HEK293 (cell line): ENCODE data around the gene PAXX.
A peak's percentile ranks its signal among the peaks of the same experiment; 100 is the strongest.

Experiments used
- CTCF ChIA-PET: fragments of 350-600 bp; formaldehyde crosslinking; extraction: SDS; loops from one replicate; lab custom pipeline; 2021; ENCODE audit warnings: antibody characterized with exemption; lab: Yijun Ruan, JAX
- POLR2A ChIA-PET: fragments of 300-600 bp; formaldehyde crosslinking; extraction: SDS; loops from one replicate; lab custom pipeline; 2020; ENCODE audit warnings: antibody characterized with exemption, inconsistent platforms; lab: Yijun Ruan, JAX
- H3K27ac ChIP-seq: fragments of 200-500 bp; sonication (Bioruptor generic); 2 replicates; pipeline ENCODE4 v1.5.1; 2014; ENCODE audit warnings: low read depth, low read length, control low read depth, inconsistent platforms; ENCODE audit errors: extremely low read depth
- H3K36me3 ChIP-seq, 2 experiments: fragments of 200-500 bp in 1 of 2; sonication (Bioruptor generic) in 1 of 2; 1 replicate in 1 of 2; 2 replicates in 1 of 2; pipeline ENCODE4 v1.5.1; 2014 to 2017; ENCODE audit warnings: inconsistent platforms in 2 of 2, low read length in 2 of 2; ENCODE audit not compliant: control insufficient read depth in 2 of 2, insufficient read depth in 1 of 2
- H3K4me1 ChIP-seq: fragments of 200-500 bp; sonication (Bioruptor generic); 2 replicates; pipeline ENCODE4 v1.5.1; 2014; ENCODE audit warnings: mild to moderate bottlenecking, low read length, inconsistent platforms; ENCODE audit not compliant: control insufficient read depth, insufficient read depth
- H3K4me3 ChIP-seq: 2 replicates; pipeline ENCODE4 v1.5.1; 2011; ENCODE audit warnings: low read depth, mild to moderate bottlenecking, control low read depth, low read length, moderate library complexity
- H3K9me3 ChIP-seq: fragments of 200-500 bp; sonication (Bioruptor generic); 2 replicates; pipeline ENCODE4 v1.5.1; 2014; ENCODE audit warnings: low read depth, low read length, inconsistent platforms; ENCODE audit not compliant: control insufficient read depth, insufficient read depth
- HIC1 ChIP-seq: fragments of 450-650 bp; formaldehyde crosslinking; IDR thresholded peaks from 2 replicates; pipeline ENCODE4 v1.5.1; 2016; ENCODE audit warnings: missing biosample characterization, missing genetic modification characterization
- KLF1 ChIP-seq: fragments of 450-650 bp; formaldehyde crosslinking; IDR thresholded peaks from 2 replicates; pipeline ENCODE4 v1.5.1; 2016; ENCODE audit warnings: missing biosample characterization, missing genetic modification characterization
- KLF16 ChIP-seq: fragments of 450-650 bp; formaldehyde crosslinking; IDR thresholded peaks from 2 replicates; pipeline ENCODE4 v1.5.1; 2017; ENCODE audit warnings: missing biosample characterization, missing genetic modification characterization
- KLF9 ChIP-seq: fragments of 450-650 bp; formaldehyde crosslinking; IDR thresholded peaks from 2 replicates; pipeline ENCODE4 v1.5.1; 2016; ENCODE audit warnings: missing biosample characterization, missing genetic modification characterization, low read depth
- MZF1 ChIP-seq: fragments of 450-650 bp; formaldehyde crosslinking; IDR thresholded peaks from 2 replicates; pipeline ENCODE4 v1.5.1; 2017; ENCODE audit warnings: missing biosample characterization, missing genetic modification characterization, borderline replicate concordance
- ZBTB10 ChIP-seq: fragments of 450-650 bp; formaldehyde crosslinking; IDR thresholded peaks from 2 replicates; pipeline ENCODE4 v1.5.1; 2016; ENCODE audit warnings: missing biosample characterization, missing genetic modification characterization
- ZBTB7A ChIP-seq: fragments of 450-650 bp; formaldehyde crosslinking; IDR thresholded peaks from 2 replicates; pipeline ENCODE4 v1.5.1; 2016; ENCODE audit warnings: low read depth, missing biosample characterization, missing genetic modification characterization
- ZNF121 ChIP-seq: fragments of 450-650 bp; formaldehyde crosslinking; IDR thresholded peaks from 2 replicates; pipeline ENCODE4 v1.5.1; 2016; ENCODE audit warnings: missing biosample characterization, missing genetic modification characterization
- ZNF155 ChIP-seq: fragments of 450-650 bp; formaldehyde crosslinking; IDR thresholded peaks from 2 replicates; pipeline ENCODE4 v1.5.1; 2016; ENCODE audit warnings: missing biosample characterization, missing genetic modification characterization
- ZNF2 ChIP-seq: fragments of 450-650 bp; formaldehyde crosslinking; IDR thresholded peaks from 2 replicates; pipeline ENCODE4 v1.5.1; 2016; ENCODE audit warnings: missing biosample characterization, missing genetic modification characterization
- ZNF202 ChIP-seq: fragments of 450-650 bp; formaldehyde crosslinking; IDR thresholded peaks from 2 replicates; pipeline ENCODE4 v1.5.1; 2016; ENCODE audit warnings: missing biosample characterization, missing genetic modification characterization, borderline replicate concordance
- ZNF600 ChIP-seq: fragments of 450-650 bp; formaldehyde crosslinking; IDR thresholded peaks from 2 replicates; pipeline ENCODE4 v1.5.1; 2016; ENCODE audit warnings: missing biosample characterization, missing genetic modification characterization
- ZNF658 ChIP-seq: fragments of 450-650 bp; formaldehyde crosslinking; IDR thresholded peaks from 2 replicates; pipeline ENCODE4; 2016; ENCODE audit warnings: missing biosample characterization, missing genetic modification characterization
- ZNF707 ChIP-seq: fragments of 450-650 bp; formaldehyde crosslinking; IDR thresholded peaks from 2 replicates; pipeline ENCODE4 v1.5.1; 2016; ENCODE audit warnings: missing biosample characterization, missing genetic modification characterization
- TF ChIP-seq, protein P1 (sequence below): fragments of 450-650 bp; formaldehyde crosslinking; IDR thresholded peaks from 2 replicates; pipeline ENCODE4 v1.5.1; 2016; ENCODE audit warnings: missing biosample characterization, missing genetic modification characterization
- TF ChIP-seq, protein P2 (sequence below): fragments of 450-650 bp; formaldehyde crosslinking; IDR thresholded peaks from 2 replicates; pipeline ENCODE4 v1.5.1; 2016; ENCODE audit warnings: missing biosample characterization, missing genetic modification characterization

PAXX gene

DNA sequence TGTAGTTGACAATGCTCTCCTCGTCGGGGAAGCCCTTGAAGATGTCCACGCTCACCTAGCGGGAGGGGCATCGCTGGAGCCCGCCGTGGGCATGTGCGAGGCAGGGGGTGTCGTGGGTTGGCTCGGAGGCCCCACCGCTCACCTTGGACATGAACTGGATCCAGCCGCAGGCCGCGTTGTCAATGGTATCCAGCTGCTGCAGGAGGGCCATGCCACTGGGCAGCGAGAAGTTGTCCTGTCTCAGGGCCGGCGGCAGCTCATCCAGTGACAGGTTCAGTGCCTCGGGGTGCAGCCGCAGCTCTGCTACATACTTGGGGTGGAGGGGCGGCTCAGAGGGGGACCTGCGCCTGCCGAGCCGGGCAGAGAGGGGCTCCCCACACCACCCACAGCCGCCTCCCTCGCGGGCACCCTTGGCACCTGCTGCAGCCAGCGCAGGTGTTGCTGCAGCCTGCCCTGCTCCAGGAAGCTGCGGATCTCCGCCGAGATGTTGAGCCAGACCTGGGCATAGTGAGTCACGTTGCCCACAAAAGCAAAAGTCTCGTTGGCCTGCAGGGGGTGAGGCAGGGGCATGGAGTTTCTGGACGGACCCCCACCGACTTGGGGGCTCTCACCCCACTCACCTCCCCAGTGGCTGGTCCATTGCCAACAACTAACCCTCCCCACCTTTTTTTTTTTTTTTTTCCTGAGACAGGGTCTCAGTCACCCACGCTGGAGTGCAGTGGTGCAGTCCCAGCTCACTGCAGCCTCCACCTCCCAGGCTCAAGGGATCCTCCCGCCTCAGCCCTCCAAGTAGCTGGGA lies 26.7 kb downstream of the PAXX start:
- H3K4me1 ChIP-seq, result no peaks in the 10 kb centered on the region
- ChIA-PET POLR2A (interaction anchor here (0.6 to 1.0 kb wide), 2 partner anchors 10 to 48 kb away, joined by 3 to 4 read pairs; no protein-coding TSS in a partner anchor), CTCF (interaction anchor here (0.6 to 5.1 kb wide), 6 partner anchors 8 to 267 kb away, joined by 3 to 25 read pairs (median 3); partner anchors contain the start of gene AJM1)
- peaks cover 0 to 54% of the 10 kb centered on the region in 2 experiments; a peak in 1 of 3 replicates for H3K36me3 ChIP-seq
- no peak for TF ChIP-seq ZNF121
- TF ChIP-seq, protein P1, sequence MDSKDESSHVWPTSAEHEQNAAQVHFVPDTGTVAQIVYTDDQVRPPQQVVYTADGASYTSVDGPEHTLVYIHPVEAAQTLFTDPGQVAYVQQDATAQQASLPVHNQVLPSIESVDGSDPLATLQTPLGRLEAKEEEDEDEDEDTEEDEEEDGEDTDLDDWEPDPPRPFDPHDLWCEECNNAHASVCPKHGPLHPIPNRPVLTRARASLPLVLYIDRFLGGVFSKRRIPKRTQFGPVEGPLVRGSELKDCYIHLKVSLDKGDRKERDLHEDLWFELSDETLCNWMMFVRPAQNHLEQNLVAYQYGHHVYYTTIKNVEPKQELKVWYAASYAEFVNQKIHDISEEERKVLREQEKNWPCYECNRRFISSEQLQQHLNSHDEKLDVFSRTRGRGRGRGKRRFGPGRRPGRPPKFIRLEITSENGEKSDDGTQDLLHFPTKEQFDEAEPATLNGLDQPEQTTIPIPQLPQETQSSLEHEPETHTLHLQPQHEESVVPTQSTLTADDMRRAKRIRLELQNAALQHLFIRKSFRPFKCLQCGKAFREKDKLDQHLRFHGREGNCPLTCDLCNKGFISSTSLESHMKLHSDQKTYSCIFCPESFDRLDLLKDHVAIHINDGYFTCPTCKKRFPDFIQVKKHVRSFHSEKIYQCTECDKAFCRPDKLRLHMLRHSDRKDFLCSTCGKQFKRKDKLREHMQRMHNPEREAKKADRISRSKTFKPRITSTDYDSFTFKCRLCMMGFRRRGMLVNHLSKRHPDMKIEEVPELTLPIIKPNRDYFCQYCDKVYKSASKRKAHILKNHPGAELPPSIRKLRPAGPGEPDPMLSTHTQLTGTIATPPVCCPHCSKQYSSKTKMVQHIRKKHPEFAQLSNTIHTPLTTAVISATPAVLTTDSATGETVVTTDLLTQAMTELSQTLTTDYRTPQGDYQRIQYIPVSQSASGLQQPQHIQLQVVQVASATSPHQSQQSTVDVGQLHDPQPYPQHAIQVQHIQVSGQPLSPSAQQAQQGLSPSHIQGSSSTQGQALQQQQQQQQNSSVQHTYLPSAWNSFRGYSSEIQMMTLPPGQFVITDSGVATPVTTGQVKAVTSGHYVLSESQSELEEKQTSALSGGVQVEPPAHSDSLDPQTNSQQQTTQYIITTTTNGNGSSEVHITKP (tag by site-specific recombination), result peak; percentile 64
- TF ChIP-seq KLF9 (tag by site-specific recombination), result 0 out of 2 replicates have a peak, but pooled peaks have one; percentile 1
- no peak for TF ChIP-seq ZBTB7A (tag by site-specific recombination)
- peak; percentile 38; the same call in 1 of the 2 replicates for TF ChIP-seq HIC1 (tag by site-specific recombination)
- TF ChIP-seq ZNF600 (tag by site-specific recombination), result peak; percentile 34; the same call in 1 of the 2 replicates
- TF ChIP-seq KLF1 (tag by site-specific recombination), result peak; percentile 19; the same call in 1 of the 2 replicates
- H3K27ac ChIP-seq, result no peak overlapping the region
- H3K4me3 ChIP-seq, result no peak overlapping the region
- no peaks in the 10 kb centered on the region for H3K9me3 ChIP-seq

- TF ChIP-seq KLF16 (no peak), KLF9 (tag by site-specific recombination) (no peak), ZNF707 (tag by site-specific recombination) (no peak), ZBTB10 (tag by site-specific recombination) (no peak), ZNF658 (tag by site-specific recombination) (no peak), ZNF155 (no peak), ZNF2 (tag by site-specific recombination) (no peak), MZF1 (tag by site-specific recombination) (no peak), ZNF202 (no peak)
- TF ChIP-seq, protein P2, sequence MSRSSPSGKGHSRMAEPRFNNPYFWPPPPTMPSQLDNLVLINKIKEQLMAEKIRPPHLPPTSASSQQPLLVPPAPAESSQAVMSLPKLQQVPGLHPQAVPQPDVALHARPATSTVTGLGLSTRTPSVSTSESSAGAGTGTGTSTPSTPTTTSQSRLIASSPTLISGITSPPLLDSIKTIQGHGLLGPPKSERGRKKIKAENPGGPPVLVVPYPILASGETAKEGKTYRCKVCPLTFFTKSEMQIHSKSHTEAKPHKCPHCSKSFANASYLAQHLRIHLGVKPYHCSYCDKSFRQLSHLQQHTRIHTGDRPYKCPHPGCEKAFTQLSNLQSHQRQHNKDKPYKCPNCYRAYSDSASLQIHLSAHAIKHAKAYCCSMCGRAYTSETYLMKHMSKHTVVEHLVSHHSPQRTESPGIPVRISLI (tag by site-specific recombination), result no peak
- TF ChIP-seq, protein P1 (tag by site-specific recombination), result no peak
- POLR2A ChIA-PET, result interaction anchor here (1.0 to 2.5 kb wide), 2 partner anchors 9 to 28 kb away, joined by 3 to 9 read pairs; partner anchors contain the start of gene PAXX
- peaks cover 0 to 43% of the 10 kb centered on the region in 2 experiments; a peak in 1 of 3 replicates for H3K36me3 ChIP-seq
- no peaks in the 10 kb centered on the region for H3K9me3 ChIP-seq
- no peaks in the 10 kb centered on the region for H3K4me1 ChIP-seq
- no peak overlapping the region for H3K27ac ChIP-seq
- no peak overlapping the region for H3K4me3 ChIP-seq
- CTCF ChIA-PET, result interaction anchor here (0.6 to 5.1 kb wide), 6 partner anchors 9 to 258 kb away, joined by 3 to 25 read pairs (median 3); no protein-coding TSS in a partner anchor
These were observed 27.9 kb downstream of the PAXX start for GRCh38 chr9:137019891-137020683.
